Measurements from ENCODE around the gene EHD4.

The EHD4 gene

GRCh38 chr15:41868321-41868720 lies 104.0 kb downstream of the EHD4 start:
- Histone ChIP-seq H3K9me3 (ENCODE audit: insufficient read depth, low read length, severe bottlenecking) (no peaks in the 10 kb centered on the region), H3K27me3 (ENCODE audit: insufficient read depth, low read length, poor library complexity) (no peaks in the 10 kb centered on the region), H2AFZ (ENCODE audit: low read depth, low read length) (no peak overlapping the region), H3K27ac (ENCODE audit: low read length) (no peak overlapping the region), H3K4me1 (ENCODE audit: insufficient read depth, low read length) (no peaks in the 10 kb centered on the region), H3K4me3 (ENCODE audit: low read depth in 1 of 2, low read length in 2 of 2) (no peak overlapping the region), H3K79me2 (ENCODE audit: insufficient read depth, low read length) (no peaks in the 10 kb centered on the region), H3K4me2 (ENCODE audit: insufficient read depth, low read length) (no peak overlapping the region), H3K9ac (ENCODE audit: low read depth, low read length) (no peak overlapping the region), H3K36me3 (ENCODE audit: insufficient read depth, low read length) (no peaks in the 10 kb centered on the region), H4K20me1 (ENCODE audit: insufficient read depth, low read length) (no peaks in the 10 kb centered on the region)
- TF ChIP-seq EZH2 (IDR thresholded peaks at IDR 0.05; ENCODE audit: borderline replicate concordance, low read depth, low read length, severe bottlenecking), result no peak
- no peak for TF ChIP-seq CTCF (IDR thresholded peaks at IDR 0.05; ENCODE audit: borderline replicate concordance, extremely low read depth, low read length, poor library complexity, severe bottlenecking)
- ATAC-seq (ENCODE audit: insufficient read depth, low read depth) (no peak), DNase-seq (no peak)

GRCh38 chr15:41866872-41867579 lies 105.3 kb downstream of the EHD4 start:
- H2AFZ ChIP-seq (ENCODE audit: low read depth, low read length), result no peak overlapping the region
- DNase-seq (no peak), ATAC-seq (ENCODE audit: insufficient read depth, low read depth) (no peak)
- TF ChIP-seq EZH2 (IDR thresholded peaks at IDR 0.05; ENCODE audit: borderline replicate concordance, low read depth, low read length, severe bottlenecking) (no peak), CTCF (IDR thresholded peaks at IDR 0.05; ENCODE audit: borderline replicate concordance, extremely low read depth, low read length, poor library complexity, severe bottlenecking) (no peak)
- H3K4me1 ChIP-seq (ENCODE audit: insufficient read depth, low read length), result no peaks in the 10 kb centered on the region
- no peaks in the 10 kb centered on the region for H3K27me3 ChIP-seq (ENCODE audit: insufficient read depth, low read length, poor library complexity)
- no peak overlapping the region for H3K9ac ChIP-seq (ENCODE audit: low read depth, low read length)
- no peaks in the 10 kb centered on the region for H3K79me2 ChIP-seq (ENCODE audit: insufficient read depth, low read length)
- no peak overlapping the region for H3K4me3 ChIP-seq (ENCODE audit: low read depth in 1 of 2, low read length in 2 of 2)
- no peaks in the 10 kb centered on the region for H4K20me1 ChIP-seq (ENCODE audit: insufficient read depth, low read length)
- no peak overlapping the region for H3K4me2 ChIP-seq (ENCODE audit: insufficient read depth, low read length)
- H3K9me3 ChIP-seq (ENCODE audit: insufficient read depth, low read length, severe bottlenecking), result no peaks in the 10 kb centered on the region
- H3K36me3 ChIP-seq (ENCODE audit: insufficient read depth, low read length), result no peaks in the 10 kb centered on the region
- H3K27ac ChIP-seq (ENCODE audit: low read length), result no peak overlapping the region

- no peak overlapping the region for H3K4me2 ChIP-seq (ENCODE audit: insufficient read depth, low read length)
- no peaks in the 10 kb centered on the region for H3K79me2 ChIP-seq (ENCODE audit: insufficient read depth, low read length)
- H3K36me3 ChIP-seq (ENCODE audit: insufficient read depth, low read length), result no peaks in the 10 kb centered on the region
- DNase-seq, result no peak
- H3K9me3 ChIP-seq (ENCODE audit: insufficient read depth, low read length, severe bottlenecking), result no peaks in the 10 kb centered on the region
- H3K27me3 ChIP-seq (ENCODE audit: insufficient read depth, low read length, poor library complexity), result no peaks in the 10 kb centered on the region
- H3K4me3 ChIP-seq (ENCODE audit: low read depth in 1 of 2, low read length in 2 of 2), result no peak overlapping the region
- H2AFZ ChIP-seq (ENCODE audit: low read depth, low read length), result no peak overlapping the region
- no peak for ATAC-seq (ENCODE audit: insufficient read depth, low read depth)
- H3K27ac ChIP-seq (ENCODE audit: low read length), result no peak overlapping the region
- no peak for TF ChIP-seq CTCF (IDR thresholded peaks at IDR 0.05; ENCODE audit: borderline replicate concordance, extremely low read depth, low read length, poor library complexity, severe bottlenecking)
- TF ChIP-seq EZH2 (IDR thresholded peaks at IDR 0.05; ENCODE audit: borderline replicate concordance, low read depth, low read length, severe bottlenecking), result no peak
- no peaks in the 10 kb centered on the region for H3K4me1 ChIP-seq (ENCODE audit: insufficient read depth, low read length)
- H3K9ac ChIP-seq (ENCODE audit: low read depth, low read length), result no peak overlapping the region
- no peaks in the 10 kb centered on the region for H4K20me1 ChIP-seq (ENCODE audit: insufficient read depth, low read length)
These were observed 106.1 kb downstream of the EHD4 start for GRCh38 chr15:41866263-41866703.

Data from DND-41 (cell line).